DOHH2 (cell line): ENCODE measurements around the gene UBE2D3.

Experiments
- EZH2phosphoT487 ChIP-seq: fragments of 200-600 bp; sonication (generic); IDR thresholded peaks from 2 replicates; pipeline ENCODE4 v1.6.1; 2017; ENCODE audit warnings: borderline replicate concordance, mild to moderate bottlenecking, antibody characterized with exemption, low read length, moderate library complexity, mixed read lengths
- TF ChIP-seq, protein P1 (sequence below): fragments of 200-600 bp; sonication (generic); IDR thresholded peaks from one replicate; pipeline ENCODE4 v1.5.1; 2014; ENCODE audit warnings: antibody characterized with exemption, mild to moderate bottlenecking, low read depth, low read length; ENCODE audit not compliant: poor library complexity, severe bottlenecking

DNA sequence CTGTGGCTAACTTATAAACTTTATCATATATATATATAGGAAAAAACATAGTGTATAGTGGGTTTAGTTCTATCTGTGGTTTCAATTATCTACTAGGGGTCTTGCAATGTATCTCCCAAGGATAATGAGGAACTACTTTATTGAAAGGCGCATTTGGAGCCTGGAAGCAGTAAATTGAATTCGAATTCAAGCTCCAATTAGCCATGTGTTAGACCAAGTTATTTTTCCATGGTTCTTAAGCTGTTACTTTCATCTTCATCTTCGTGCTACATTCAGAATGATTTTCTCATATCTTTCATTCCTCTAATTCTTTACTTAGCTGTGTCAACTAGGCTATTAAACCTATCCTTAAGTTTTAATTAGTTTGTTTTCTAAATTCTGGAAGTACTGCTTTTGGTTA, 39.4 kb downstream of the UBE2D3 start:
- TF ChIP-seq EZH2phosphoT487, result no peak
- TF ChIP-seq, protein P1, sequence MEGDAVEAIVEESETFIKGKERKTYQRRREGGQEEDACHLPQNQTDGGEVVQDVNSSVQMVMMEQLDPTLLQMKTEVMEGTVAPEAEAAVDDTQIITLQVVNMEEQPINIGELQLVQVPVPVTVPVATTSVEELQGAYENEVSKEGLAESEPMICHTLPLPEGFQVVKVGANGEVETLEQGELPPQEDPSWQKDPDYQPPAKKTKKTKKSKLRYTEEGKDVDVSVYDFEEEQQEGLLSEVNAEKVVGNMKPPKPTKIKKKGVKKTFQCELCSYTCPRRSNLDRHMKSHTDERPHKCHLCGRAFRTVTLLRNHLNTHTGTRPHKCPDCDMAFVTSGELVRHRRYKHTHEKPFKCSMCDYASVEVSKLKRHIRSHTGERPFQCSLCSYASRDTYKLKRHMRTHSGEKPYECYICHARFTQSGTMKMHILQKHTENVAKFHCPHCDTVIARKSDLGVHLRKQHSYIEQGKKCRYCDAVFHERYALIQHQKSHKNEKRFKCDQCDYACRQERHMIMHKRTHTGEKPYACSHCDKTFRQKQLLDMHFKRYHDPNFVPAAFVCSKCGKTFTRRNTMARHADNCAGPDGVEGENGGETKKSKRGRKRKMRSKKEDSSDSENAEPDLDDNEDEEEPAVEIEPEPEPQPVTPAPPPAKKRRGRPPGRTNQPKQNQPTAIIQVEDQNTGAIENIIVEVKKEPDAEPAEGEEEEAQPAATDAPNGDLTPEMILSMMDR, result no peak
